Esophagus (tissue), 2 donors: ENCODE results near the gene CPLX3. TPM values are rescaled to one million over a fixed set of nuclear protein-coding genes. Genes with fewer than 3 reads are reported as not detected.
A peak's percentile ranks its signal among the peaks of the same experiment; 100 is the strongest.

ENCODE experiments used
- H3K27ac ChIP-seq, 2 donors: one replicate each; pipeline ENCODE4 v1.5.1; 2013; ENCODE audit warnings: low read depth in 2 of 2, mild to moderate bottlenecking in 2 of 2, inconsistent platforms in 1 of 2, low read length in 1 of 2, moderate library complexity in 1 of 2
- H3K27me3 ChIP-seq, 2 donors: one replicate each; pipeline ENCODE4 v1.6.1; 2013; ENCODE audit warnings: low read length in 2 of 2, control low read depth in 1 of 2, mild to moderate bottlenecking in 1 of 2; ENCODE audit not compliant: insufficient read depth in 2 of 2, control insufficient read depth in 1 of 2
- H3K36me3 ChIP-seq, 2 donors: one replicate each; pipeline ENCODE4 v1.6.1; 2013; ENCODE audit warnings: low read length in 1 of 2; ENCODE audit not compliant: control insufficient read depth in 2 of 2, insufficient read depth in 2 of 2
- H3K4me1 ChIP-seq, 2 donors: one replicate each; pipeline ENCODE4 v1.6.1; 2013; ENCODE audit warnings: low read length in 1 of 2; ENCODE audit not compliant: control insufficient read depth in 2 of 2, insufficient read depth in 2 of 2
- H3K4me3 ChIP-seq, 2 donors: one replicate each; pipeline ENCODE4 v1.5.1; 2013; ENCODE audit warnings: low read length in 2 of 2, mild to moderate bottlenecking in 2 of 2, low read depth in 1 of 2, moderate library complexity in 1 of 2
- H3K9me3 ChIP-seq, 2 donors: one replicate each; pipeline ENCODE4 v1.6.1; 2013; ENCODE audit warnings: mild to moderate bottlenecking in 2 of 2, low read depth in 1 of 2, low read length in 1 of 2, moderate library complexity in 1 of 2; ENCODE audit not compliant: control insufficient read depth in 2 of 2, insufficient read depth in 1 of 2
- WGBS, 2 donors: extraction: QIAGEN DNeasy Blood & Tissue Kit; methylation state at CpG; one replicate each; pipeline ENCODE4 v1.1.7; 2013; 5-methylcytosine and 5-hydroxymethylcytosine counted together
- polyA plus RNA-seq, 2 donors: library from polyadenylated mRNA; stranded (reverse); fragments of 200-250 nt; gene quantifications; one replicate each; pipeline ENCODE4 v1.2.3, GENCODE V29; 2013
- donor health status: healthy with polysubstance abuse.
- donor health status: Bipolar disorder and iron deficiency.

CPLX3 gene
- polyA plus RNA-seq, 2 donors, result 0.48 to 1.2 TPM

- Histone ChIP-seq H3K9me3 (no peaks in the 10 kb centered on the region), H3K27ac (peak overlapping the region in 1 of 2 donors; percentile 56), H3K4me3 (peak overlapping the region; percentile 85 to 88), H3K4me1 (peaks cover 2 to 19% of the 10 kb centered on the region in 2 donors), H3K27me3 (no peaks in the 10 kb centered on the region), H3K36me3 (peaks cover 12 to 44% of the 10 kb centered on the region in 2 donors)
- WGBS, 2 donors, result 85 to 92% methylated on average over 9 of the region's 9 CpGs
These were observed 14.7 kb downstream of the CPLX3 start for GRCh38 chr15:74840851-74841775.

- H3K36me3 ChIP-seq, result peaks cover 6 to 37% of the 10 kb centered on the region in 2 donors
- WGBS, 2 donors, result 72 to 73% methylated on average over 14 of the region's 14 CpGs
- no peaks in the 10 kb centered on the region for H3K9me3 ChIP-seq
- H3K4me1 ChIP-seq, result peaks cover 2 to 19% of the 10 kb centered on the region in 2 donors
- H3K4me3 ChIP-seq, result peak overlapping the region; percentile 85 to 88
- H3K27ac ChIP-seq, result peak overlapping the region in 1 of 2 donors; percentile 96
- no peaks in the 10 kb centered on the region for H3K27me3 ChIP-seq
These were observed 15.5 kb downstream of the CPLX3 start for GRCh38 chr15:74841891-74842373.

- WGBS, 2 donors, result 0 to 1% methylated on average over 74 to 84 of the region's 84 CpGs
- Histone ChIP-seq H3K36me3 (peaks cover 5 to 39% of the 10 kb centered on the region in 2 donors), H3K4me3 (peak within 1 kb of the TSS; percentile 85 to 88), H3K4me1 (peaks cover 2 to 21% of the 10 kb centered on the region in 2 donors), H3K9me3 (no peaks in the 10 kb centered on the region), H3K27me3 (no peaks in the 10 kb centered on the region), H3K27ac (peak within 1 kb of the TSS; percentile 91 to 96)
These were observed 16.4 kb downstream of the CPLX3 start, which contains the start of gene ULK3 for GRCh38 chr15:74842581-74843444. Gene ULK3 (minus strand): TSS chr15:74843156. CDS start chr15:74843105, 51 bp downstream.

- WGBS, 2 donors, result 16% methylated on average over 18 of the region's 18 CpGs
- peak overlapping the region; percentile 91 to 96 for H3K27ac ChIP-seq
- H3K27me3 ChIP-seq, result no peaks in the 10 kb centered on the region
- H3K4me1 ChIP-seq, result peaks cover 2 to 21% of the 10 kb centered on the region in 2 donors
- H3K36me3 ChIP-seq, result peaks cover 5 to 40% of the 10 kb centered on the region in 2 donors
- H3K9me3 ChIP-seq, result no peaks in the 10 kb centered on the region
- peak overlapping the region; percentile 55 to 85 for H3K4me3 ChIP-seq
These were observed 17.0 kb downstream of the CPLX3 start for GRCh38 chr15:74843445-74843828.

GRCh38 chr15:74843891-74844299 lies 17.5 kb downstream of the CPLX3 start:
- Histone ChIP-seq H3K36me3 (peaks cover 5 to 41% of the 10 kb centered on the region in 2 donors), H3K9me3 (no peaks in the 10 kb centered on the region), H3K27ac (peak overlapping the region; percentile 91 to 96), H3K4me1 (peaks cover 2 to 21% of the 10 kb centered on the region in 2 donors), H3K27me3 (no peaks in the 10 kb centered on the region), H3K4me3 (no peak overlapping the region)
- 52 to 54% methylated on average over 12 of the region's 12 CpGs for WGBS, 2 donors

- peak overlapping the region; percentile 91 to 96 for H3K27ac ChIP-seq
- no peaks in the 10 kb centered on the region for H3K9me3 ChIP-seq
- H3K36me3 ChIP-seq, result peaks cover 0 to 36% of the 10 kb centered on the region in 2 donors
- H3K27me3 ChIP-seq, result no peaks in the 10 kb centered on the region
- WGBS, 2 donors, result 71 to 81% methylated on average over 12 of the region's 12 CpGs
- H3K4me3 ChIP-seq, result no peak overlapping the region
- peaks cover 2 to 21% of the 10 kb centered on the region in 2 donors for H3K4me1 ChIP-seq
These were observed 18.1 kb downstream of the CPLX3 start for GRCh38 chr15:74844319-74845207.

GRCh38 chr15:74845208-74845568 lies 18.8 kb downstream of the CPLX3 start:
- Histone ChIP-seq H3K27ac (peak overlapping the region; percentile 91 to 96), H3K4me1 (peaks cover 2 to 21% of the 10 kb centered on the region in 2 donors)
- WGBS, 2 donors, result 61 to 63% methylated on average over 5 of the region's 5 CpGs

GRCh38 chr15:74845581-74845980 lies 19.2 kb downstream of the CPLX3 start:
- no peaks in the 10 kb centered on the region for H3K27me3 ChIP-seq
- H3K4me1 ChIP-seq, result peaks cover 2 to 21% of the 10 kb centered on the region in 2 donors
- no peak overlapping the region for H3K4me3 ChIP-seq
- no peaks in the 10 kb centered on the region for H3K9me3 ChIP-seq
- H3K27ac ChIP-seq, result peak overlapping the region; percentile 67 to 96
- 78 to 81% methylated on average over 4 of the region's 4 CpGs for WGBS, 2 donors
- peaks cover 3 to 38% of the 10 kb centered on the region in 2 donors for H3K36me3 ChIP-seq

More at GRCh38 chr15:74845208-74845568, 18.8 kb downstream of the CPLX3 start:
- no peaks in the 10 kb centered on the region for H3K27me3 ChIP-seq
- no peaks in the 10 kb centered on the region for H3K9me3 ChIP-seq
- peaks cover 0 to 35% of the 10 kb centered on the region in 2 donors for H3K36me3 ChIP-seq
- no peak overlapping the region for H3K4me3 ChIP-seq
